ENCODE measurements around the gene ACTR5.

The ACTR5 gene

GRCh38 chr20:38723848-38724625 lies 24.2 kb upstream of the ACTR5 start, which contains the start of gene SLC32A1:
TSS of gene SLC32A1 (plus strand) at chr20:38724486. CDS start at chr20:38724725, 239 bp downstream.
- Histone ChIP-seq H3K4me3 (ENCODE audit: low read length) (peak within 1 kb of the TSS; percentile 36), H3K27ac (ENCODE audit: low read length) (no peak within 1 kb of the TSS), H3K9ac (ENCODE audit: low read length) (no peak within 1 kb of the TSS), H3K9me3 (ENCODE audit: control insufficient read depth, low read depth, low read length) (peaks cover 2% of the 10 kb centered on the region), H3K4me1 (ENCODE audit: control insufficient read depth, low read depth, low read length) (peaks cover 24% of the 10 kb centered on the region), H3K36me3 (ENCODE audit: control insufficient read depth, low read depth, low read length) (no peaks in the 10 kb centered on the region), H3K27me3 (ENCODE audit: control insufficient read depth, insufficient read depth, low read length) (peaks cover 100% of the 10 kb centered on the region)

GRCh38 chr20:38724626-38725147 lies 23.6 kb upstream of the ACTR5 start:
- Histone ChIP-seq H3K36me3 (ENCODE audit: control insufficient read depth, low read depth, low read length) (no peaks in the 10 kb centered on the region), H3K9ac (ENCODE audit: low read length) (no peak overlapping the region), H3K27me3 (ENCODE audit: control insufficient read depth, insufficient read depth, low read length) (peaks cover 100% of the 10 kb centered on the region), H3K9me3 (ENCODE audit: control insufficient read depth, low read depth, low read length) (peaks cover 2% of the 10 kb centered on the region), H3K27ac (ENCODE audit: low read length) (no peak overlapping the region), H3K4me3 (ENCODE audit: low read length) (peak overlapping the region; percentile 36), H3K4me1 (ENCODE audit: control insufficient read depth, low read depth, low read length) (peaks cover 24% of the 10 kb centered on the region)

- H3K27ac ChIP-seq (ENCODE audit: low read length) = no peak overlapping the region
- H3K9me3 ChIP-seq (ENCODE audit: control insufficient read depth, low read depth, low read length) = peaks cover 2% of the 10 kb centered on the region
- peaks cover 26% of the 10 kb centered on the region for H3K4me1 ChIP-seq (ENCODE audit: control insufficient read depth, low read depth, low read length)
- peak overlapping the region; percentile 36 for H3K4me3 ChIP-seq (ENCODE audit: low read length)
- H3K27me3 ChIP-seq (ENCODE audit: control insufficient read depth, insufficient read depth, low read length) = peaks cover 100% of the 10 kb centered on the region
- no peaks in the 10 kb centered on the region for H3K36me3 ChIP-seq (ENCODE audit: control insufficient read depth, low read depth, low read length)
- H3K9ac ChIP-seq (ENCODE audit: low read length) = no peak overlapping the region
Measured at GRCh38 chr20:38725148-38725901, 22.9 kb upstream of the ACTR5 start.

GRCh38 chr20:38725931-38726803 lies 22.1 kb upstream of the ACTR5 start:
- Histone ChIP-seq H3K4me3 (ENCODE audit: low read length) (peak overlapping the region; percentile 36), H3K9me3 (ENCODE audit: control insufficient read depth, low read depth, low read length) (peaks cover 2% of the 10 kb centered on the region), H3K4me1 (ENCODE audit: control insufficient read depth, low read depth, low read length) (peaks cover 30% of the 10 kb centered on the region), H3K27me3 (ENCODE audit: control insufficient read depth, insufficient read depth, low read length) (peaks cover 100% of the 10 kb centered on the region), H3K9ac (ENCODE audit: low read length) (no peak overlapping the region), H3K36me3 (ENCODE audit: control insufficient read depth, low read depth, low read length) (no peaks in the 10 kb centered on the region), H3K27ac (ENCODE audit: low read length) (no peak overlapping the region)

GRCh38 chr20:38726804-38727606 lies 21.3 kb upstream of the ACTR5 start:
- Histone ChIP-seq H3K27me3 (ENCODE audit: control insufficient read depth, insufficient read depth, low read length) (peaks cover 100% of the 10 kb centered on the region), H3K36me3 (ENCODE audit: control insufficient read depth, low read depth, low read length) (no peaks in the 10 kb centered on the region), H3K9me3 (ENCODE audit: control insufficient read depth, low read depth, low read length) (peaks cover 2% of the 10 kb centered on the region), H3K4me1 (ENCODE audit: control insufficient read depth, low read depth, low read length) (peaks cover 30% of the 10 kb centered on the region), H3K9ac (ENCODE audit: low read length) (no peak overlapping the region), H3K4me3 (ENCODE audit: low read length) (peak overlapping the region; percentile 42), H3K27ac (ENCODE audit: low read length) (no peak overlapping the region)

GRCh38 chr20:38727607-38728190 lies 20.6 kb upstream of the ACTR5 start:
- H3K4me1 ChIP-seq (ENCODE audit: control insufficient read depth, low read depth, low read length) = peaks cover 30% of the 10 kb centered on the region
- H3K27ac ChIP-seq (ENCODE audit: low read length) = no peak overlapping the region
- peaks cover 2% of the 10 kb centered on the region for H3K9me3 ChIP-seq (ENCODE audit: control insufficient read depth, low read depth, low read length)
- H3K9ac ChIP-seq (ENCODE audit: low read length) = no peak overlapping the region
- H3K4me3 ChIP-seq (ENCODE audit: low read length) = peak overlapping the region; percentile 42
- peaks cover 100% of the 10 kb centered on the region for H3K27me3 ChIP-seq (ENCODE audit: control insufficient read depth, insufficient read depth, low read length)
- H3K36me3 ChIP-seq (ENCODE audit: control insufficient read depth, low read depth, low read length) = no peaks in the 10 kb centered on the region

- Histone ChIP-seq H3K27me3 (ENCODE audit: control insufficient read depth, insufficient read depth, low read length) (peaks cover 100% of the 10 kb centered on the region), H3K4me1 (ENCODE audit: control insufficient read depth, low read depth, low read length) (peaks cover 27% of the 10 kb centered on the region), H3K4me3 (ENCODE audit: low read length) (peak overlapping the region; percentile 42), H3K9ac (ENCODE audit: low read length) (no peak overlapping the region), H3K9me3 (ENCODE audit: control insufficient read depth, low read depth, low read length) (peaks cover 2% of the 10 kb centered on the region), H3K36me3 (ENCODE audit: control insufficient read depth, low read depth, low read length) (no peaks in the 10 kb centered on the region), H3K27ac (ENCODE audit: low read length) (no peak overlapping the region)
Measured at GRCh38 chr20:38728191-38728781, 20.0 kb upstream of the ACTR5 start.

GRCh38 chr20:38728911-38729642 lies 19.2 kb upstream of the ACTR5 start:
- Histone ChIP-seq H3K4me3 (ENCODE audit: low read length) (peak overlapping the region; percentile 38), H3K9ac (ENCODE audit: low read length) (no peak overlapping the region), H3K4me1 (ENCODE audit: control insufficient read depth, low read depth, low read length) (peaks cover 27% of the 10 kb centered on the region), H3K9me3 (ENCODE audit: control insufficient read depth, low read depth, low read length) (peaks cover 2% of the 10 kb centered on the region), H3K36me3 (ENCODE audit: control insufficient read depth, low read depth, low read length) (no peaks in the 10 kb centered on the region), H3K27ac (ENCODE audit: low read length) (no peak overlapping the region), H3K27me3 (ENCODE audit: control insufficient read depth, insufficient read depth, low read length) (peaks cover 100% of the 10 kb centered on the region)

GRCh38 chr20:38729767-38730166 lies 18.5 kb upstream of the ACTR5 start:
- H3K9me3 ChIP-seq (ENCODE audit: control insufficient read depth, low read depth, low read length) = peaks cover 2% of the 10 kb centered on the region
- no peak overlapping the region for H3K27ac ChIP-seq (ENCODE audit: low read length)
- H3K27me3 ChIP-seq (ENCODE audit: control insufficient read depth, insufficient read depth, low read length) = peaks cover 98% of the 10 kb centered on the region
- peaks cover 27% of the 10 kb centered on the region for H3K4me1 ChIP-seq (ENCODE audit: control insufficient read depth, low read depth, low read length)
- no peak overlapping the region for H3K9ac ChIP-seq (ENCODE audit: low read length)
- H3K36me3 ChIP-seq (ENCODE audit: control insufficient read depth, low read depth, low read length) = no peaks in the 10 kb centered on the region
- H3K4me3 ChIP-seq (ENCODE audit: low read length) = no peak overlapping the region
